Cardiac fibroblast (primary cell): Measurements from ENCODE around the gene C19orf25.
"Not testable (repeated sequence)": the region's sequence is repeated elsewhere in the genome, so short reads cannot be mapped to it uniquely, and the experiment has no call there.

Experiments used
- DNase-seq, 2 donors: peaks; one replicate each; pipeline versions ENCODE4 v3.0.0 to v3.0.0-alpha.2; 2010; ENCODE audit warnings: low read depth in 2 of 2
- H3K4me3 ChIP-seq, 2 donors: replicated peaks in 1 of 2; 1 replicate in 1 of 2; 2 replicates in 1 of 2; pipeline ENCODE4 v1.5.1; 2011; ENCODE audit warnings: low read depth in 2 of 2, low read length in 2 of 2, mild to moderate bottlenecking in 2 of 2, moderate library complexity in 1 of 2
- TF ChIP-seq, protein P1 (sequence below): IDR thresholded peaks from one replicate; pipeline ENCODE4 v1.5.1; 2011; ENCODE audit warnings: low read depth, mild to moderate bottlenecking, low read length, inconsistent platforms

Gene C19orf25

DNA sequence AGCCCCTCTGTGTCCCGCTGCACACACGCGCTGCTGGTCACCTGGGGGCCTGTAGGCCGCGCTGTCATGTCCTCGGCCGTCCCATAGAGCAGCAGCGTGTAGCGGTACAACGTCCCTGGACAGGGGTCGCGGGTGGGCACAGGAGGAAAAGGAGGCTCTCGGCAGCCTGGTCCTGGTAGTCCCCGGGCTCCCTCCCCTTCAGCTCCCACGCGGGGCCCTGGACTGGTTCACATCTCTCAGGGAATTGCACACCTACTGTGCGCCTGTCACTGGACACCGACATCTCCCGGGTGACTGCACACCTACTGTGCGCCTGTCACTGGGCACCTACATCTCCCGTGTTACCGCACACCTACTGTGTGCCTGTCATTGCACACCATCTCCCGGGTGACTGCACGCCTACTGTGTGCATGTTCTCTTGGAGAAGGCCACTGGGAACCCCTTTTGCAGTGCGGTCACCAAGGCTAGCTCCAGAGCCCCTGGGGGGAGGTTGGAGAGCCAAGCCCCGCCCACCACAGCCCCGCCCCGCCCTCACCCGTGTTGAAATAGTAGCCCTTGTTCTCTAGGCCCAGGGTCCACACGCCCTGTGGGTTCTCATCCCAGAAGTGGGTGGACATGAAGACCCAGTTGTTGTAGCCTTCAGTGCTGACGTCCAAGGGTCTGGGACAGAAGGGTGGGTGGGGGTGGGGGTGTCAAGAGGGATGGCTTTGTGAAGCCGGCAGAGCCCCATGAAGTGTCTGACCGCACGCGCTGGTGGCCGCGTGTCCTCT lies 3.5 kb upstream of the C19orf25 start:
- no peak for DNase-seq
- no peak overlapping the region for H3K4me3 ChIP-seq
- TF ChIP-seq, protein P1, sequence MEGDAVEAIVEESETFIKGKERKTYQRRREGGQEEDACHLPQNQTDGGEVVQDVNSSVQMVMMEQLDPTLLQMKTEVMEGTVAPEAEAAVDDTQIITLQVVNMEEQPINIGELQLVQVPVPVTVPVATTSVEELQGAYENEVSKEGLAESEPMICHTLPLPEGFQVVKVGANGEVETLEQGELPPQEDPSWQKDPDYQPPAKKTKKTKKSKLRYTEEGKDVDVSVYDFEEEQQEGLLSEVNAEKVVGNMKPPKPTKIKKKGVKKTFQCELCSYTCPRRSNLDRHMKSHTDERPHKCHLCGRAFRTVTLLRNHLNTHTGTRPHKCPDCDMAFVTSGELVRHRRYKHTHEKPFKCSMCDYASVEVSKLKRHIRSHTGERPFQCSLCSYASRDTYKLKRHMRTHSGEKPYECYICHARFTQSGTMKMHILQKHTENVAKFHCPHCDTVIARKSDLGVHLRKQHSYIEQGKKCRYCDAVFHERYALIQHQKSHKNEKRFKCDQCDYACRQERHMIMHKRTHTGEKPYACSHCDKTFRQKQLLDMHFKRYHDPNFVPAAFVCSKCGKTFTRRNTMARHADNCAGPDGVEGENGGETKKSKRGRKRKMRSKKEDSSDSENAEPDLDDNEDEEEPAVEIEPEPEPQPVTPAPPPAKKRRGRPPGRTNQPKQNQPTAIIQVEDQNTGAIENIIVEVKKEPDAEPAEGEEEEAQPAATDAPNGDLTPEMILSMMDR, result no peak

DNA sequence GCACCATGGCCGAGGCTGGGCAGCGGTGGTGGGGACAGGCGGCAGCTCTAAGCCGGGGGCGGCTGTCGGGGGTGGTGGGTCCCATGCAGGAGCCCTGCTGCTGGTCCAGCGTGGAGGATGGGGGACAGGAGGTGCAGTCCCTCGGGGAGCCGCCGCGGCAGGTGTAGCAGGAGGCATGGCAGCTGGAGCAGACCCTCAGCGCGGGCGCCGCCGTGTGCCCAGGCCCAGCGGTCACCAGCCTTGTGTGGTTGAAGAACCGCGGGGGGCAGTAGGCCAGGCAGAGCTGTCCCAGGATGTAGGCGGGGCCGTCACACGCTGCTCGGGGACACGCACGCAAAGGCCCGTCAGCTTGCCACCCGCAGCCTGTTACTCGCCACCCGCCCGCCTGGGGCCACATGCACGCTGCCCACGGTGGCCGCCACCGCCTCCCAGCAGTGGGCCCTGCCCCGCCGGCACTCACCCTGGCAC lies 2.9 kb upstream of the C19orf25 start:
- DNase-seq, result no peak
- no peak overlapping the region for H3K4me3 ChIP-seq

DNA sequence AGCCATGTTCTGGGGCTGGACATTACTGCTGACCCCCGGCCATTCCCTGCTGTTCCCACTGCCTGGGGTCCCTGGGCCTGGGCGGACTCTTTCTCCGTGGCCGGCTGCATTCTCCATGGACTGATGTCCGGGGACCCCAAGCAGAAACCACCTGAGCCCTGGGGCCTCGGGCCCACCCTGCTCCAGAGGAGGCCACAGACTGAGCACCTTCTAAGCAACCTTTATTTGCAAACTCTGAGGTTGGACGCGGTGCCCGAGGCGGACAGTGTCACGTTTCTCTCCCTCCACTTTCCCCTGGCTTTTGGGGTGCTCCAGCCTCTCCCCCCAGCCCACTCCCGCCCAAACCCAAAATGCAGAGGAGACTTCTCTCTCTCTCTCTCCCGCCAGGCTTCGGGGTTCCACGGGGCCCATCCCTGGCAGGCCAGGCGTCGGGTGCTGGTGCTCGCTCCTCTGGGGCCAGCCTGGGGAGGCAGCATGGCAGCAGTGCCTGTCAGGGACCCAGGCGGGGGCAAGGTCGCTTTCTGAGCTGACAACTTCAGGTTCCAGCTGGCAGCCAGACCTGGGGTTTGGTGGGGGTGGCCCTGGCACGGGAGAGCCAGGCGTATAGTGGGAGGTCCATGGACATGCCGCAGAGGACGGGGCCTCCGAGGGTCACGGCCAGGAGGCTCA lies 2.3 kb upstream of the C19orf25 start:
- TF ChIP-seq, protein P1, result no peak
- no peak overlapping the region for H3K4me3 ChIP-seq

More for the DNA sequence above, 2.9 kb upstream of the C19orf25 start:
- TF ChIP-seq, protein P1, result no peak

DNA sequence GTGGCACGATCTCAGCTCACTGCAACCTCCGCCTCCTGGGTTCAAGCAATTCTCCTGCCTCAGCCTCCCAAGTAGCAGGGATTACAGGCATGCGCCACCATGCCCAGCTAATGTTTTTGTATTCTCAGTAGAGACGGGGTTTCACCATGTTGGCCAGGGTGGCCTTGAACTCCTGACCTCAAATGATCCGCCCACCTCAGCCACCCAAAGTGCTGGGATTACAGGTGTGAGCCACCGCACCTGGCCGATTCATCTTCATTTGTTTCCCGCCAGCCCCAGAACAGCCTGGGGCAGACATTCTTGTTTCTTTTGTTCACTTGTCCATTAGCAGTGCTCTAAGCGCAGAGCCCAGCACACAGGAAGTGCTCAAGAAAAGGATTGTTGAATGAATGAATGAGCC lies 2.0 kb downstream of the C19orf25 start:
- not testable (repeated sequence) for H3K4me3 ChIP-seq, DNase-seq

More for the DNA sequence above, 2.3 kb upstream of the C19orf25 start:
- DNase-seq, result no peak

DNA sequence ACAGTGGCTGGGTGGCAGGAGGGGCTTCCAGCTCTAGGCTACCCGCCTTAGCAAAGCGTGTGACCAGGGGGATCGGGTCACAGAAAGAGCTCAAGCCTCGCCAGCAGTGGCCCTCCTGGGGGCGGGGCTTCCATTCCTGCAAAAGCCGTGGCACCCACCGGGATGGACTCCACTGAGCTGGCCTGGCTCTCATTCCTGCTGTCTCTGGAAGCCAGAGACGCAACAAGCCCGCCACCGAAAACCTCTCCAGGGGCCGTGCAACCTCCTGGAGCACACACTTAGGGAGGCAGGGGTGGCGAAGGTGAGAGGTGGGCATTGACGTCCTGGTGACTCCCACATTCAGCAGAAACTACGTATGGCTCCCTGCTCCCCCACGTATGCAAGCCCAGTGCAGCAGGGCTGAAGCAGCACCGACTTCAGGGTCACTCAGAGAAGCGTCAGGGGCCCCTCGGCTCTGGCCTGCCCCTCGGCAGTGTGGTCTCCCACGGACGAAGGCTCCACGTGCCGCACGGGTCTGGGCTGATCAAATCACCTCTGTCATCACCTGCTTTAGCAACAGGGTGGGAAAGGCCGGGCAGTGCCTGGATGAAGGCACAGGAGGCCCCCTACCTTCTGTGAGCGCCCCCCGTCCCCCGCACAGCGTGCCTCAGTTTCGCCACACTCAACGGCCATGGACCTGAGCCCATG lies 3.1 kb downstream of the C19orf25 start:
- H3K4me3 ChIP-seq, result no peak overlapping the region
- TF ChIP-seq, protein P1, result no peak
- no peak for DNase-seq

DNA sequence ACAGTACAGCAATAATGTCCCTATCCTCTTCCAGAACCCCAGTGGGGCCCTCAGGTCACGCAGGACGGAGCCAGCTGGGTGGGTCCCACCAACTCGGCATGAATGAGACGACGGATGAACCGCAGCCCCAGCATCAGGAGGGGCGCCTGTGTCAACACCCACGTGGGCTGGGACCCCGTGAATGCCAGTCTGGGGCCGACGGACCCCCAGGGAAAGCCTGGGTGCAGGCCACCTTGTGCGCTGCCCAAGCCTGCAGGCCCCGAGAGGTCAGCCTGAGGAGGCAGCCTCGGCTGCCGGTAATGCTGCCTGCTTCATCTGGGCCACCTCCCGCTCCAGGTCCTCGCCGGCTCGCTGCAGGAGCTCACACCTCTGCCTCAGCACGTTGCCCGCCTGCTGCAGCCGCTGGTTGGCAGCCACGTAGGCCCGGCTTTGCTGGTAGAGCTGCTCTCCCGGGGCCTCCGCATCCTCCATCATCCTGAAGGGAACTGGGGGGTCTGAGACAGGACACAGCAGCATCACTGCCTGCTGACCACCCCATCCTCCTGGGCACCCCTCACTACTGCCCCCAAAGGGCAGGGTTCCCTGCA lies 4.2 kb downstream of the C19orf25 start:
- H3K4me3 ChIP-seq, result no peak overlapping the region
- no peak for DNase-seq
- TF ChIP-seq, protein P1, result no peak
